HG03432 (cell line): ENCODE results near the gene SAV1.
"Not testable (repeated sequence)": the region's sequence is repeated elsewhere in the genome, so short reads cannot be mapped to it uniquely, and the experiment has no call there.

Experiments
- ATAC-seq: cut with Tn5 transposase; IDR thresholded peaks from one replicate; pipeline ENCODE4 v1.9.1; 2021; ENCODE audit warnings: mild to moderate bottlenecking, moderate library complexity; ENCODE audit not compliant: unreplicated experiment

The SAV1 gene

GRCh38 chr14:50666772-50667683, 1.1 kb downstream of the SAV1 start:
- ATAC-seq, result no peak

GRCh38 chr14:50665300-50665699, 2.8 kb downstream of the SAV1 start:
- peak; percentile 34 for ATAC-seq

- not testable (repeated sequence) for ATAC-seq
These were observed 3.5 kb downstream of the SAV1 start for GRCh38 chr14:50664579-50664978.

GRCh38 chr14:50659327-50659974, 8.7 kb downstream of the SAV1 start:
- ATAC-seq, result no peak

- ATAC-seq, result no peak
These were observed 9.9 kb downstream of the SAV1 start for GRCh38 chr14:50658203-50658602.

- no peak for ATAC-seq
These were observed 10.4 kb downstream of the SAV1 start for GRCh38 chr14:50657753-50658152.

GRCh38 chr14:50656776-50657175, 11.3 kb downstream of the SAV1 start:
- no peak for ATAC-seq

- ATAC-seq, result peak; percentile 48
These were observed 18.4 kb downstream of the SAV1 start for GRCh38 chr14:50649691-50650090.

GRCh38 chr14:50647753-50648152, 20.4 kb downstream of the SAV1 start:
- no peak for ATAC-seq

- peak; percentile 89 for ATAC-seq
These were observed 20.8 kb downstream of the SAV1 start for GRCh38 chr14:50647282-50647681.

GRCh38 chr14:50635141-50635540, 33.0 kb downstream of the SAV1 start:
- ATAC-seq, result no peak

GRCh38 chr14:50633954-50634353, 34.2 kb downstream of the SAV1 start:
- ATAC-seq, result no peak

GRCh38 chr14:50631408-50631821, 36.7 kb downstream of the SAV1 start:
- ATAC-seq, result no peak

- ATAC-seq, result not testable (repeated sequence)
These were observed 43.2 kb downstream of the SAV1 start for GRCh38 chr14:50624947-50625346.

- ATAC-seq, result no peak
These were observed 43.7 kb downstream of the SAV1 start for GRCh38 chr14:50624447-50624846.

GRCh38 chr14:50622978-50623377, 45.1 kb downstream of the SAV1 start:
- no peak for ATAC-seq

GRCh38 chr14:50620341-50620740, 47.8 kb downstream of the SAV1 start:
- ATAC-seq, result no peak

GRCh38 chr14:50619569-50620141, 48.5 kb downstream of the SAV1 start:
- peak; percentile 69 for ATAC-seq

- no peak for ATAC-seq
These were observed 51.8 kb downstream of the SAV1 start for GRCh38 chr14:50616275-50616674.

- ATAC-seq, result no peak
These were observed 52.6 kb downstream of the SAV1 start for GRCh38 chr14:50615552-50615951.

GRCh38 chr14:50615056-50615455, 53.0 kb downstream of the SAV1 start:
- no peak for ATAC-seq

- no peak for ATAC-seq
These were observed 55.3 kb downstream of the SAV1 start for GRCh38 chr14:50612806-50613205.
